CD4-positive, alpha-beta T cell treated with Interleukin-6 at 100 ng/mL for 8 hours (primary cell): ENCODE measurements around the gene RYR2.
"Not testable (repeated sequence)": the region's sequence is repeated elsewhere in the genome, so short reads cannot be mapped to it uniquely, and the experiment has no call there.

Source experiments
- DNase-seq: peaks from one replicate; pipeline ENCODE4 v3.0.0-alpha.2; 2020; ENCODE audit warnings: mixed read lengths, low spot score

Gene RYR2

DNA sequence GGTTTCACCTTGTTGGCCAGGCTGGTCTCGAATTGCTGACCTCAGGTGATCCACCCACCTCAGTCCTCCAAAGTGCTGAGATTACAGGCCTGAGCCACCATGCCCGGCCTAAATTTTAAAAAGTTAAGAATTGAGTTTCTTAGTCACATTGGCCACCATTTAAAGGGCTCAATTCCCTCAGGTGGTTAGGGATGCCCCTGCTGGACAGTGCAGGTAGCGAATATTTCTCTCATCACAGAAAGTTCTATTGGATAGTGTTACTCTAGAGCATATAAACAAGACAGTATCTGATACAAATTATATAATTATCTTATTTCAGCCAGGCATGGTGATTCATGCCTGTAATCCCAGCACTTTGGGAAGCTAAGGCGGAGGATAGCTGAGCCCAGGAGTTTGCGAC is 528.5 kb downstream of the RYR2 start:
- no peak for DNase-seq

DNA sequence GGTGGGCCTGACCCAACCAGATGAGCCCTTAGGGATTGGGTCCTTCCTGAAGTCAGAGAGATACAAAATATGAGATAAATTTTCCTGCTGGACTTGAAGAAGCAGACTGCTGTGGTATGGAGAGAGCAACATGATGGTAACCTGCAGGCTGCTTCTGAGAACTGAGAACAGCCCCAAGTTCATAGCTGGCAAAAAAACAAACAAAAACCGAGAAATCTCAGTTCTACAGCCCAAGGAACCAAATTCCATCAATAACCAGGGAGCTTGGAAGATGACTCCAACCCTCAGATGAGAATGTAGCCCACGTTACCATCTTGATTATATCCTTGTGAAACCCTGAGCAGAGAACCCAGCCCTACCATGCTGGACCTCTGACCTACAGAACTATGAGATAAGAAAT is 532.6 kb downstream of the RYR2 start:
- no peak for DNase-seq

DNA sequence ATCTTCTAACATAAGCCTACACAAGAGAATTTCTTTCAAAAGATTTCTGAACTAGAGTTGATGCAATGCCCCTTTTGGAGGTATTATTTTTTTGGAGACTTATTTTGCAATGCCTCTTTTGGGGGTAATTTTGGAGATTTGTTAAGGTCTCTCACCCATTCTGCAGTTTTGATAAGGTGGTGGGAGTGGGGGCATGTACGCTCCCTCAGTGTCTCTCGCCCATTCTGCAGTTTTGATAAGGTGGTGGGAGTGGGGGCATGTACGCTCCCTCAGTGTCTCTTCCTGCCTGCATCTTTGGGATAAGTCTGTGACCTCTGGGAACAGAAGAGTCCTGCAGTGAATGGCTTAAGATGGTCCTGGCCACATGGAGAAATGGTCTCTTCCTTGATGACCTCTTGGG is 536.6 kb downstream of the RYR2 start:
- no peak for DNase-seq

DNA sequence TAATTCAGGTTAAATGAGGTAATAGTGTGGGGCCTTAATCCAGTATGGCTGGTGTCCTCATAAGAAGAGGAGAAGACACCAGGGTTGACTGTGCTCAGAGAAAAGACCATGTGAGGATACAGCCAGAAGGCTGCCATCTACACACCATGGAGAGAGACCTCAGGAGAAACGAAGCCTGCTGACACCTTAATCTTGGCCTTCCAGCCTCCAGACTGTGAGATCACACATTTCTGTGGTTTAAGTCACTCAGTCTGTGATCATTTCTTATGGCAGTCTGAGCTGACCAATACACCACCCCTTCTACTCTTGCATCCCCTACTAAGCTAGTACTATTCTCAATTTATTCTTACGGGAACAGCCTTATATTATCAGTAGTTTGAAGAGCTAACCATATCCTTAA is 538.7 kb downstream of the RYR2 start:
- DNase-seq, result no peak

DNA sequence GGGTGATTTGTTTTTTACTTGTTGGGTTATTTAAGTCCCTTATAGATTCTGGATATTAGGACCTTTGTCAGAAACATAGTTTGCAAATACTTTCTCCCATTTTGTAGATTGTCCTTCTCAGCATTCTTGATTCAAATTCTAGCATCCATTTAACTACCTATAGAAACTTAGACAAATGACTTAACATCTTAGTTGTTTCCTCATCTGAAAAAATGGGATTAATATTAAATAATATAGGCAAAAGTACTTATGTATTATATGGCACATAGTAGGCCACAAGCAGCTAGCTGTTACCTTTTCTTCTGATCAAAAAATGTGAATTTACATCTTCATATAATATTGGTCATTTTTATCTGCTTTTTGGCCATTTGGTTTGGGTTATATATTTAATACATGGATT is 541.3 kb downstream of the RYR2 start:
- no peak for DNase-seq

DNA sequence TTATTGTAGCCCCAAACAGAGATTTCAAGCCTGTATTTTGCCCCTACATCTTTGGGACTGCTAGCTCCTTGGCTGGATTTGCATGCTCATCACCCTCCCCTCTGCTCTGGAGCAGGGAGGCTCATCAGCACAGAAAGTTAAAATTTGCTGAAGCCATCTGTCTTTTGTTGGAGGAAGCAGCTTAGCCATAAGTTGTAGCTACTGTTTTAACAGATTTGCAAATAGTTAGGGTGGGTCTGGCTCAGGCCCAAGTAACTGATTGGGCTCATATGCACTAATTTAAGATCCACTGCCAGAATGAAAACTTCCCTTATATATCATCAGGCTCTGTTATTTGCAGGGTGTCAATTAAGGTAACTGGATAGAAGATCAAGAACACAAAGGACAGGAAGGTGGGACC is 541.8 kb downstream of the RYR2 start:
- DNase-seq, result no peak

DNA sequence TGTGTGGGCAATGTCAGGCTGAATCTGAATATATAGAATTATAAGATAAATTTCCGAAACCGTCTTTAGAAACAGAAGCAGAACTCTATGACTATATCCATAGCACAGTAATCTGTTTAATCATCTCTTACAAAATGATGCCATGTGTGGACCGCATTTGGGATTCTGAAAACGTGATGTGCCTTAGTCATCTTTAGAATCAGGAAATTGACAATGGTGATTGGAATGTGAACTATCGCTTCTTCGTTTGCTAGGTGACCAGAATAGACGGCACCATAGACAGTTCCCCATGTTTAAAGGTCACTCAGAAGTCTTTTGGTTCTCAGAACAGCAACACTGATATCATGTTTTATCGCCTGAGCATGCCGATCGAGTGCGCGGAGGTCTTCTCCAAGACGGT is 548.4 kb downstream of the RYR2 start:
- no peak for DNase-seq

DNA sequence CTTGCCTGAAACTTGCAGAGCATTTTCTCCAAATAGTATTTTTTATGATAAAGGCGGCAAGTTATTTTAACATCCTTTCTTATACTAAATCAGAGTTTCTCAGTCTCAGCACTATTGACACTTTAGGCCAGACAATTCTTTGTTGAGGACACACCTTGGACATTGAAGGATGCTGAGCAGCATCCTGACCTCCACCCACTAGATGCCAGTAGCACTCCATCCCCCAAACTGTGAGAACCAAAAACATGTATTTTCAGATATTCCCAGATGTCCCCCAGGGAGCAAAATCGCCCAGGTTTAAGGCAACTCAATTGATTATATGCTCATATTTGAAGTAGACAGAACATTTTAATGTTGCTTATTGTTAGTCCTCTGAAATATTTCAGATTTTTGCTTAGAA is 549.4 kb downstream of the RYR2 start:
- no peak for DNase-seq

DNA sequence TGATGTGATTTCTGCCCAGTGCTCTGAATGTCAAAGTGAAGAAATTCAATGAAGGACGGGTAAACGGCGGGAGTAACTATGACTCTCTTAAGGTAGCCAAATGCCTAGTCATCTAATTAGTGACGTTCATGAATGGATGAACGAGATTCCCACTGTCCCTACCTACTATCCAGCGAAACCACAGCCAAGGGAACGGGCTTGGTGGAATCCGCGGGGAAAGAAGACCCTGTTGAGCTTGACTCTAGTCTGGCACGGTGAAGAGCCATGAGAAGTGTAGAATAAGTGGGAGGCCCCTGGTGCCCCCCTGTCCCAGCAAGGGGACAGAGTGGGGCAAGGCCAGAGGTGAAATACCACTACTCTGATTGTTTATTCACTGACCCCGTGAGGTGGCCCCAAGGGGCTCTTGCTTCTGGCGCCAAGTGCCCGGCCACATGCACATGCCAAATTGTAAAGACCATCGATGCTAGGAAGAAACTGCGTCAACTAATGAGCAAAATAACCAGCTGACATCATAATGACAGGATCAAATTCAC is 561.1 kb downstream of the RYR2 start:
- DNase-seq, result not testable (repeated sequence)

DNA sequence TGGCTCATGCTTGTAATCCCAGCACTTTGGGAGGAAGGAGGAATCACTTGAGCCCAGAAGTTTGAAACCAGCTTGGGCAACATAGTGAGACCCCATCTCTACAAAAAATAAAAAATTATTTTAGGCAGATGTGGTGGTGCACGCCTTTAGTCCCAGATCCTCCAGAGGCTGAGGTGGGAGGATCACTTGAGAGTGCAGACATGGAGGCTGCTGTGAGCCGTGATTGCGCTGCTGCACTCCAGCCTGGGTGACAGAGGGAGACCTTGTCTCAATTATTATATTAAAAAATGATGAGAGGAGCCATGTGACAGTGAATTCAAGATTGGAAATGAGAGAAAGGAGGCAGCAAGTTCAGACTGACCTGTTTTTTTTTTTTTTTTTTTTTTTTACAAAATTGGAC is 566.4 kb downstream of the RYR2 start:
- no peak for DNase-seq

DNA sequence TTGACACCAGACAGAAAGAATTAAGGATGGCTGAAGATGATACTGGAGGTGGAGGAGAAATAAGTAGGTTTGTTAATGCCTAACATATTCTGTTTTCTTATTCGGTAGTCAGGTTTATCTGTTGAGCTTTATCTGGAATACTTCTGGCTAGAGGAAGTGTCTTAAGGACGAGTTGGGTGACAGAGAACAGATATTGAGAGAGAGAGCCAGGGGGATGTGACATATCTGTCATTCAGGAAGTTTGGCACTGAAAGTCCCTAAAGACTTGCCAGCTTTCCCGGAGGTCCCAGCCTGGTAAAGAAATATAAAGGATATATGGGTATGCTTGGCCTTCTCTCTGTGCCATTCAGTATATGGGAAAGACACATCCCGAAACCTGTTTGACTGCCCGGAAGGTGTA is 568.2 kb downstream of the RYR2 start:
- no peak for DNase-seq

DNA sequence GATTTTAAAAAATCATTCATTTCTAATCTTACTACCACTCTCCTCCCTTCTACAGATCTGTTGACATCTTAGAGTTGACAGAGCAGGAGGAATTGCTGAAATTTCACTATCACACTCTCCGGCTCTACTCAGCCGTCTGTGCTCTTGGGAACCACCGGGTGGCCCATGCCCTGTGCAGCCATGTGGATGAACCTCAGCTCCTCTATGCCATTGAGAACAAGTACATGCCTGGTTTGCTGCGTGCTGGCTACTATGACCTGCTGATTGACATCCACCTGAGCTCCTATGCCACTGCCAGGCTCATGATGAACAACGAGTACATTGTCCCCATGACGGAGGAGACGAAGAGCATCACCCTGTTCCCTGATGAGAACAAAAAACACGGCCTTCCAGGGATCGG is 572.0 kb downstream of the RYR2 start:
- no peak for DNase-seq

DNA sequence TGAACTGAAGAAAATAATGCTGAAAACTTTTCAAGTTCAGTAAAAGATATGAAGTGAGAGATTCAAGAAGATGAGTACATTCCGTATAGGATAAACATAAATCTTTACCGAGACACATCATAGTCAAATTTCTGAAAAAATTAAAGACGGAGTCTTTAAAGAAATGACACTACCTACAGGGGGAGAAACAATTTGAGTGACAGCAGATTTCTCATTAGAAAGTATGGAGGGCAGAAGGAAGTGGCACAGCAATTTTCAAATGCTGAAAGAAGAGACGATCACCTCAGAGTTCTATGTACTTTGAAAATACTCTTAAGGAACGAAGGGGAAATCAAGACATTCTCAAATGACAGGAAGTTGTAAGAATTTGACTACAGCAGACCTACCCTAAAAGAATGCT is 577.6 kb downstream of the RYR2 start:
- DNase-seq, result no peak

DNA sequence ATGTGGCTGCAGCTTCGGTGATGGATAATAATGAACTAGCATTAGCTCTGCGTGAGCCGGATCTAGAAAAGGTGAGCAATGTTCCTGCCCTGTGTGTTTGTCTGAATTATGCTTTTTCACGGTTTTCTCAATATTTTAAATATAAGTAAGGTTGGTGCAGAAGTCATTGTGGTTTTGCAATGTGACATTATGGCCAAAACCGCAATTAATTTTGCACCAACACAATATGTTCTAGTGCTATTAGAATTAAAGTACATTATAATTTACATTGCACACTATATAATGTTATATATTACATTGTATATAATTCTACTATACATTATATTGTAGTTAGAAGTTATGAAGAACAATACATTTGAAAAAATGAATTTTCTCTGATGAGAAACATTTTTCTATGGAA is 592.9 kb downstream of the RYR2 start:
- DNase-seq, result no peak

DNA sequence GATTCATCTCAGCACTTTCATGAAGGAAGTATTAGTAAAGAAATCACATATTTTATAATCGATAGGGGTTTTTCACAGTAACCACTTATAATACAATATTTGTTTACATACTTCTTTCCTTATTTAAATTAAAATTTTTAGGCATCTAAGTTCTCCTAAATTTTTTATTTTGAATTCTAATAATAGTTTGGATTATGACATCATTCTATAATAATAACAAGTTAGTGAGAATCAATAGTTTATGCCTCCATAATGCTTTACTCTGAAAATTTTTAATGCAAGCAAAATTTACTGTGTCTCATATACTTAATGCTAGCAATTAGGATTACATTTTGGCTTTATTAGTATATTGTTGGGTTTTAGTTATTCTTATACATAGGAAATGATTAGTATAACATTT is 596.6 kb downstream of the RYR2 start:
- no peak for DNase-seq

DNA sequence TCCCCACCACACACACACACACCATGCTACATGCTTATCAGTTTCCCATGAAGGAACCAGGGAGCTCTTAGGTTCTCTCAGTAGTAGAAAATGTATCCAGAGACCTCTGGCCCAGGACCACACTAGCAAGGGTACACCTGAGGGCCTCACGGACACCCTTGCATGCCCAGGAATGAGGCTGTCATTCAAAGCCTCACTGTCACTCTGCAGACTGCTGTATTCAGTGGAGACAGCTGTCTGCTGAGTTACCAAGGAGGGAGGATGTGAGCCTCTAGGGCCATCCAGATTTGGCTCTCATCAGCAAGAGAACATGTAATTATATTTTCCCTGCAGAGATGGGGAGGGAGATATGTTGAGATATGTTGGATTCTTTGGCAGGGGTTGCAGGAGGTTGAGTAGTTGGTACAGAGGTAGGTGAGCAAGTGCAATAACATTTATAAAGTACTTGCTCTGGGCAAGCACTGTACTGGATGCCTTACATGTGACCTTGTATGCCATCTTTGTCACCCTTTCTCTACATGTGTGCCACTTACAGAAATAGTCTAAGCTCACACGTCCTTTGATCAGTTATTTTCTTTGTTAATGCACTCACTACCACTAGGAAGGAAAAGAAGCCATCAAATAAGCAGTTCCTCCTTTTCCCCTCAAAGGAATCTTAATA is 598.2 kb downstream of the RYR2 start:
- no peak for DNase-seq

DNA sequence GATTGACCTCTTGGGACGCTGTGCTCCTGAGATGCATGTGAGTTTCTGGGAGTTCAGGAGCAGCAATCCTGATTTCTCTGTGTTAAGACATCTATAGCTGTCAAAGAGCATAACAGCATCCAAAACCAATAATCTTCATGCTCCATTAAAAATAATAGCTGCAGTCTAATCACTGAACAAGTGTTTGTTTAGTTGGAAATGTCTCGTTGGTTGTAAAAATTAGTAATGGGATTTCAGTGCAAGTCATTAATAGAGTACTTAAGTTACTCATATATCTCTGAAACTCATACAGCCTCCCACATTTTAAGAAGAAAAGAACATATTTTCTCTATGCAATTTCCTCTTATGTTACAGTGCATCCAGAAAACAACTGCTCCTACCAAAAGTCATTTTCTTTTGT is 599.0 kb downstream of the RYR2 start:
- no peak for DNase-seq

DNA sequence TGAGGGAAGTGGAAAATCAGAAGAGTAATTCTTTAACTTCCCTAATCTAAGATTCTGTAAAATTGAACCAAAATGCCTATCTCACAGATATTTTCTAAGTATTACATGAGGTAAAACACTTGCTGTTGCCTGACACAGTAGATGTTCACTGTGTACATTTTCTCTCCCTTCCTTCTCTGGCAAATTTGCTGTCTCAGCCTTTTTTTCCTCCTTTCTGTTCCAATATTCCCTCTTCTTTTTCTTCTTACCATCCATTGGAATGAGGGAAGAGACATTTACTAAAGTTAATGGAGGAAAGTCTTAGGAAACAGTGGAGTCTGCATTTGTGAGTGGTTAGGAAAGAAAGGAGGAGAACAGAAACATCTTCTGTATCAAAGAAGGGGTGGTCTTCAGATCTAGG is 608.8 kb downstream of the RYR2 start:
- DNase-seq, result no peak

DNA sequence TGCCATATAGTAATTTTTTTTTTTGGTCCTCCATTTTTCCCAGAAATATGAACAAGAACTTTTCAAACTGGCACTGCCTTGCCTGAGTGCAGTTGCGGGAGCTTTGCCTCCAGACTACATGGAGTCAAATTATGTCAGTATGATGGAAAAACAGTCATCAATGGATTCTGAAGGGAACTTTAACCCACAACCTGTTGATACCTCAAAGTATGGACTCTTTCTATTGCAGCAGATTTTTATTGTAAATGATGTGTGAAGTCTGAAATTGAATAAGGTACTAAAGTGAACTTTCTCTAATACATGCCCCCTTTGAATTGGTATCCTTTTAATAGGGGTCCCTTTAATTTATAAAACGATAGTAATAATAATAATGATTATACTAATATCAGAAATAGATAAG is 613.8 kb downstream of the RYR2 start:
- no peak for DNase-seq

DNA sequence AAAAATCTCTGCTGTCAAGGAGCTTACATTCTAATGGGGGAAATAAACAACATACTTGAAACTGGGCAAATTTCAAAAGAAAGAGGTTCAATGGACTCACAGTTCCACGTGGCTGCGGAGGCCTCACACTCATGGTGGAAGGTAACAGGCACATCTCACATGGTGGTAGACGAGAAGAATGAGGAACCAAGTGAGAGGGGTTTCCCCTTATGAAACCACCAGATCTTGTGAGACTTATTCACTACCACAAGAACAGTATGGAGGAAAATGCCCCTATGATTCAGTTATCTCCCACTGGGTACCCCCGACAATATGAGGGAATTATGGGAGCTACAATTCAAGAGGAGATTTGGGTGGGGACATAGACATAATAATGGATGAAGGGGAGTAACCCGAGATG is 622.4 kb downstream of the RYR2 start:
- DNase-seq, result no peak

DNA sequence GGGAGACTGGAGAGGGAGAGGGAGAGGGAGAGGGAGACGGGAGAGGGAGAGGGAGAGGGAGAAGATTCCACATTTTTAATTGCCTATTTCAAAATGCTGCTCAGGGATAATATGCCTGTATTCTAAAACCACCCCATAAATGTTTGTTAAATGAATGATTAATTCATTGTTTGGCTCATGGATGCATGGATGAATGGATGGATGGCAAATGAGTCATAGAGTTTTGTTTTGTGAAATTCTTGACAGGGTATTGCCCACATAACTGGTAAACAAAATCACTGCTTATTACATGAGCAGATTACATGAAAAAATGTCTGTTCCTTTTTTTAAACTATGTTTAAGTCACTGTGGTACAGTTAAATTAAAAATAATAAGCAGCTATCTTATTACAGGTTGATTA is 628.3 kb downstream of the RYR2 start:
- no peak for DNase-seq

DNA sequence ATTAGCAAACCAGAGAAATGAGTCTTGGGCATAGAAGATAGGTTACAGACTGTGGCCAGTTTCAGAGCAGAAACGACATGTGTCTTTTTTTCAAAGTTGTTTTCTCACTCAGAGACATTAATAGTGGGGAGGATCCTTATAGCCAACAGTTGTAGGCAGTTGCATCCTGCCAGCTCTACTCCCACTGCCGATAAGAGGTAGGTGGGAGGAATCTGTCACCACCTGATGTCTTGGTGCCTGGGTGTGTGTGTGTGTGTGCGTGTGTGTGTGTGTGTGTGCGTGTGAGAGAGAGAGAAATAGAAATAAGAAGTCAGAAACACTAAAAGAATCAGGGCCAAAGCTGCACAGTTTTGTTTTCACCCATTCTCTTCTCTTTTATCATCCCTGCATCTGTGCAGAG is 629.3 kb downstream of the RYR2 start:
- DNase-seq, result no peak

DNA sequence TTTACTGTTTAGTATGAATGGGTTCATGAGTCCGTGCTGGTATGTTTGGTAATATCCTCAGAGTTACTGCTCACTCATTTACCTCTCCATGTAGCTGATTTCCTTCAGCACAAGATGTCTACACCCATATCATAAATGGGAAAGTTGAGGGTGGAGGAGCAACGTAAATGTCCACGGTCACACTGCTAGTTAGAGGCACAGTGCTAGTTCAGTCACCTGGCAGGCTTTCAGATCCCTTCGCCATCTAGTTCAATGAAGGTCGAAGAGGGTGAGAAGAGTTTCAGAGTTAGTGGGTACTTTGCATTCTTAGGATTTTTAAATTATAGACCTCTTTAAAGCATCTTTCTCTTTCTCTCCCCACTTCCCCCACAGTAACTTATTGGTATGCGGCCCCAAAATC is 630.0 kb downstream of the RYR2 start:
- DNase-seq, result no peak

DNA sequence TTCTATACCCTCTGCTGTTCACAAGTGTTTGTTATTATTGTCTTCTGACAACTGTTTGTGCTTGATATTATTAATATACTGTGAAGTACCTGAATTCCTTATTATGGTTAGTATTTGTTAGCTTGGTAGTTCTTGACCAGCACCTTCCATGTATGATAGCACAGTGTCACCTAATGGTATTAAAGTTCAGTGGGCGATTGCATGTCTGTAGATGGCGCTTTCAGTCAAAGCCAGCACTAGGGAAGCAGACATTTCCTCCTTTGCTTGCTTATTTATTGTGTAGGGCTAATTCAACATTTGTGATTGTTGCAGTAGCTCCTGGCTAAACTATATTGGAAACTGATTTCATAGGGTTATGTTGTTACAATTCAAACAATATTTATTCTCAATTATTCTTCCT is 630.8 kb downstream of the RYR2 start:
- DNase-seq, result no peak

DNA sequence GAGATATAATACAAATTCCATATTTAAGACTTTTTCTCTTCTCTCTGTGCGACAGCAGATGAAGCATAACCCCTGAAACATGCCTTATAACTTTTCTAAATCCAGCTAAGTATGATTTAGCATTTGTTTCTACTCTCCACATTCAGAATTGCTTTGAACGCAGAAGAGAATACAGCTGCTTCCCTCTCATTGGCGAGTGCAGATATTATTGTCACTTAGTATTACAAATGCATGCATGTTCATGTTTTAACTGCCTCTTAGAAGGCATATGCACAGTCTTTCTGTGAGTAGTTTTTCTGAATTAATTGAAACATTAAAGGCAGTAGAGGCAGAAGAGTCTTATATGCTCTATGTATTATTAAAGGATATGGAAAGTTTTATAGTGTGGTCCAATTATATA is 631.6 kb downstream of the RYR2 start:
- no peak for DNase-seq
